Hindlimb muscle (tissue), 1 donor: Measurements from ENCODE around the gene FKBP10. TPM values are rescaled to one million over a fixed set of nuclear protein-coding genes. Genes with fewer than 3 reads are reported as not detected.
"Not testable (repeated sequence)": the region's sequence is repeated elsewhere in the genome, so short reads cannot be mapped to it uniquely, and the experiment has no call there.

Source experiments
- DNase-seq: peaks from one replicate; pipeline ENCODE4 v3.0.0-alpha.2; 2013
- polyA plus RNA-seq: library from polyadenylated mRNA; unstranded; fragments of 120-200 nt; gene quantifications from one replicate; pipeline ENCODE4 v1.2.1, GENCODE V29; 2013; ENCODE audit not compliant: insufficient read length

Gene FKBP10
- polyA plus RNA-seq, 1 donor = 104 TPM

DNA sequence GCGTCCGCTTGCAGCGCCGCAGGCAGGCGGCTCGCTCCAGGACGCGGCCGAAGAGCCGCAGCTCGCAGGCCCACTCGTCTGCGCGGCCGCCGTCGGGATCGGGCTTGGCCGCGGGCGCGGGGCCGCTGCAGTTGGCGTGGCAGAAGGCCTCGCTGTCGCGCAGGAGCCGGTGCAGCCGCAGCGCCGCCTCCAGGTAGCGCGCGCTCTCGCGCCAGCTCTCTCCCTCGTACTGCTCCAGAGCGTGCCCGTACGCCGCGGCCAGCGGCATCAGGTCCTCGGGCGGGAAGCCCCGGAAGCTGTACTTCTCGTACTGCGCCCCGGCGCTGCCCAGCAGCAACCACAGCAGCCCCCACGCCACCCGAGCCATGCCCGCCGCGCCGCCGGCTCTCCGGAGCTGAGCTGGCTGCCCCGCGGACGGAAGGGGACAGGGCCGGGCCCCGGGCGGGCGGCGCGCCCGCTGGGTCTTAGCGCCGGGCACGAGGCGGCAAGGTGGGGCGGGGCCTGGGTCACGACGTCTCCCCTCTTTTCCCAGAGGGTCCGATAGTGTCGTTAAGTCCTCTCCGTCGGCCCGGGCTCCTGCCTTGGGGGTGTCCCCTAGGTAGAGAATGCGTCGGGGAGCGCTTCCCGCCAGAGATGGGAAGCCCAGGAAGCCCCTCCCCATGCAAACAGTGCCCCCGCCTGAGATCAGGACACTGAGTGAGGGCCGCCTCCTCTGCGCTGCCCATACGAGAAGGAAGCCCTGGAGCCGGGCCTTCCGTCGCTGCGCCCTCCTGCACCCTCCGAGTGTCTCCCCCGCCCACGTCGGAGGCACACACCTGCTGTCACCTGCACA lies 1.0 kb upstream of the FKBP10 start, which contains the start of gene P3H4:
P3H4 (minus strand) TSS at position 401 of the 832 bp plus-strand sequence; CDS start at position 367, 34 bp downstream.
- peak; percentile 93 for DNase-seq

GRCh38 chr17:41813152-41813680 lies 412 bp downstream of the FKBP10 start:
- DNase-seq = no peak

GRCh38 chr17:41813699-41814124 lies 908 bp downstream of the FKBP10 start:
- DNase-seq = no peak

GRCh38 chr17:41814195-41814594 lies 1.4 kb downstream of the FKBP10 start:
- no peak for DNase-seq

DNA sequence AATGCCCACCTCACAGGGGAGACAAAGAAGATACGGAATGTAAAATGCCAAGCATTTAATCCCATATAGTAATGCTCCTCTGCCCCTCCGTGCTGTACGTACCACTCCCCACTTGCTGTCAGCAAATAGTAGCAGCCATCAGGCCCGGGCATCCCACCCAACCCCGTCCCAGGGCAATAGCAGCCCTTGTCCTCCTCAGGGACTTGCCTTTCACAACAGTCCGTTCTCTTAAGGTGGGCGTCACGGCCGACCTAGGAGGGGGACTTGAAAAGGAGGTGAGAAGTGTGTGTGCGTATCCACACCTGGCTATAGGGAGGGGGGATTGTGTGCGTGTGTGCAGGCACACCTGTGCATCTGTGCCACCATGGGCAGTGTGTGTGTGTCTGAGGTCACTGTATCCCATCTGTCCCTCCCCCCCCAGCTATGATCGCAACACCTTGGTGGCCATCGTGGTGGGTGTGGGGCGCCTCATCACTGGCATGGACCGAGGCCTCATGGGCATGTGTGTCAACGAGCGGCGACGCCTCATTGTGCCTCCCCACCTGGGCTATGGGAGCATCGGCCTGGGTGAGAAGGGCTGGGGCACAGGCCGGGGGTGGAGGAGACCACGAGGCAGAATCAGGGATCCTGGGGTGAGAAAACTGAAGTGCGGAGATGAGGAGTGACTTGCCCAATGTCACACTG lies 4.0 kb downstream of the FKBP10 start:
- DNase-seq = no peak

- DNase-seq = no peak
Measured at GRCh38 chr17:41818024-41818423, 5.2 kb downstream of the FKBP10 start.

DNA sequence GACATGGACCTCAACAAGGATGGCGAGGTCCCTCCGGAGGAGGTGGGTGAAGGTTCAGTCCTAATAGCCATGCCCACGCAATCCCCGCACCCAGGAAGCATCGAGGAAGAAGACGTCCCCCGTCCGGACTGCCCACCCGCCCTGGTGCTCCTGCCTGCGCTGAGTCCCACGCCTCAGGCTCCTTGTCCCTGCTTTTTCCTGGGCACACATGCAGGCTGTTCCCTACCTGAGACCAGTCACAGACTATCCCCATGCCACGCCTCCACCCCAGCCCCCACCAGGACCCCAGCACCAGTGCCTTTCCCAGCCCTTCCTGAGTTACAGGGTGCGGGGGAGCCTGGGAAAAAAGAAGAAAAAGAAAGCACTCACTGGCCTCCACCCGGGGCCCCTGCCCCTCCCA lies 9.0 kb downstream of the FKBP10 start:
- no peak for DNase-seq

DNA sequence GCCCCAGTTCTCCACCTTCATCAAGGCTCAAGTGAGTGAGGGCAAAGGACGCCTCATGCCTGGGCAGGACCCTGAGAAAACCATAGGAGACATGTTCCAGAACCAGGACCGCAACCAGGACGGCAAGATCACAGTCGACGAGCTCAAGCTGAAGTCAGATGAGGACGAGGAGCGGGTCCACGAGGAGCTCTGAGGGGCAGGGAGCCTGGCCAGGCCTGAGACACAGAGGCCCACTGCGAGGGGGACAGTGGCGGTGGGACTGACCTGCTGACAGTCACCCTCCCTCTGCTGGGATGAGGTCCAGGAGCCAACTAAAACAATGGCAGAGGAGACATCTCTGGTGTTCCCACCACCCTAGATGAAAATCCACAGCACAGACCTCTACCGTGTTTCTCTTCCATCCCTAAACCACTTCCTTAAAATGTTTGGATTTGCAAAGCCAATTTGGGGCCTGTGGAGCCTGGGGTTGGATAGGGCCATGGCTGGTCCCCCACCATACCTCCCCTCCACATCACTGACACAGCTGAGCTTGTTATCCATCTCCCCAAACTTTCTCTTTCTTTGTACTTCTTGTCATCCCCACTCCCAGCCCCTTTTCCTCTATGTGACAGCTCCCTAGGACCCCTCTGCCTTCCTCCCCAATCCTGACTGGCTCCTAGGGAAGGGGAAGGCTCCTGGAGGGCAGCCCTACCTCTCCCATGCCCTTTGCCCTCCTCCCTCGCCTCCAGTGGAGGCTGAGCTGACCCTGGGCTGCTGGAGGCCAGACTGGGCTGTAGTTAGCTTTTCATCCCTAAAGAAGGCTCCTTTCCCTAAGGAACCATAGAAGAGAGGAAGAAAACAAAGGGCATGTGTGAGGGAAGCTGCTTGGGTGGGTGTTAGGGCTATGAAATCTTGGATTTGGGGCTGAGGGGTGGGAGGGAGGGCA lies 9.7 kb downstream of the FKBP10 start:
- no peak for DNase-seq

- no peak for DNase-seq
Measured at GRCh38 chr17:41823141-41823524, 10.3 kb downstream of the FKBP10 start.

GRCh38 chr17:41823580-41823979 lies 10.8 kb downstream of the FKBP10 start:
- no peak for DNase-seq

GRCh38 chr17:41824086-41824485 lies 11.3 kb downstream of the FKBP10 start:
- DNase-seq = no peak

DNA sequence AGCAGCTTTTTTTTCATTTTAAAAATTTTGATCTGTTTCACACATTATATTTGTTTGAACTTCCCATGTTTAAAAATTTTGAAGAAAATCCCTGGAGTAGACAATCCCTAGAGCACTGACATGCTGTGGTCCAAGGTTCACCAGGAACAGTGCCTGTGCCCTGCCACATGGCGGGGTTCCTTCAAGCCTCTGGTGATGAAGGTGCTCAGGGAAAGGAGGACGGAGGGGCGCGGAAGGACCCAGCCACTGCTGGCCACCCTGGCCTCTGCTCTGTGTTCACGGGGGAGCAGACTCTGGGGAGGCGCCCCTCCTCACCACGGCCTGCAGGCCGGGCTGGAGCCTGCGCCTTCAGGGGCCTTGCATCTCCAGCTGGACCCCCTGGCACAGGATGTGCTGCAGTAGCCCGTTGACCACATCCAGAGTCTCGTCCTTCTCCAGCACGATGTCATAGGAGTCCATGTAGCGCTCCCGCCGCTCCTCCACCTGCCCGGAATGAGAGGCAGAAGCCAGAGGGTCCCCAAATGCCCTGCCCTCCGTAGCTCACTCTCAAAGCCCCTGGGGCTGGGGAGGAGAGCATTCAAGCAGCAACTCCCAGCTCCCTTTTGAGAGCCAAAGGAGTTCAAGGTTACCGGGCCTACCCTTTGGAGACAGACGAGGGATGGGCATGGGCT lies 12.5 kb downstream of the FKBP10 start:
- no peak for DNase-seq

DNA sequence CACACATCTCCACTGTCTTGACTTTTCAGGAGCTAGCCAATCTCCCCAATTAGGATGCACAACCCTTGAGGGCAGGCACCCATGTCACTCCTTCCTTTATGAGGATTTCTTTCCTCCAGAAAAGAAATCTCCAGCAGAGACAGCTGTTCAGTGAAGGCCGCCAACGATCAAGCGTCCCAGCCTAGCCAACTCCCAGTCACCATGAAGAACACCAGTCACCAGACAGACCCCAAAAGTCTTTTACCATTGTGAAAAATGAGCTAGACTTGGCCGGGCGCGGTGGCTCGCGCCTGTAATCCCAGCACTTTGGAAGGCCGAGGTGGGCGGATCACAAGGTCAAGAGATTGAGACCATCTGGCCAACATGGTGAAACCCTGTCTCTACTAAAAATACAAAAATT lies 17.2 kb downstream of the FKBP10 start:
- DNase-seq = not testable (repeated sequence)

- no peak for DNase-seq
Measured at GRCh38 chr17:41835214-41835799, 22.5 kb downstream of the FKBP10 start.

GRCh38 chr17:41835800-41836549 lies 23.2 kb downstream of the FKBP10 start, which contains the start of gene NT5C3B:
NT5C3B (minus strand) TSS chr17:41836232; CDS start chr17:41836193, 39 bp downstream.
- peak; percentile 50 for DNase-seq

GRCh38 chr17:41836550-41837196 lies 23.9 kb downstream of the FKBP10 start:
- DNase-seq = no peak

DNA sequence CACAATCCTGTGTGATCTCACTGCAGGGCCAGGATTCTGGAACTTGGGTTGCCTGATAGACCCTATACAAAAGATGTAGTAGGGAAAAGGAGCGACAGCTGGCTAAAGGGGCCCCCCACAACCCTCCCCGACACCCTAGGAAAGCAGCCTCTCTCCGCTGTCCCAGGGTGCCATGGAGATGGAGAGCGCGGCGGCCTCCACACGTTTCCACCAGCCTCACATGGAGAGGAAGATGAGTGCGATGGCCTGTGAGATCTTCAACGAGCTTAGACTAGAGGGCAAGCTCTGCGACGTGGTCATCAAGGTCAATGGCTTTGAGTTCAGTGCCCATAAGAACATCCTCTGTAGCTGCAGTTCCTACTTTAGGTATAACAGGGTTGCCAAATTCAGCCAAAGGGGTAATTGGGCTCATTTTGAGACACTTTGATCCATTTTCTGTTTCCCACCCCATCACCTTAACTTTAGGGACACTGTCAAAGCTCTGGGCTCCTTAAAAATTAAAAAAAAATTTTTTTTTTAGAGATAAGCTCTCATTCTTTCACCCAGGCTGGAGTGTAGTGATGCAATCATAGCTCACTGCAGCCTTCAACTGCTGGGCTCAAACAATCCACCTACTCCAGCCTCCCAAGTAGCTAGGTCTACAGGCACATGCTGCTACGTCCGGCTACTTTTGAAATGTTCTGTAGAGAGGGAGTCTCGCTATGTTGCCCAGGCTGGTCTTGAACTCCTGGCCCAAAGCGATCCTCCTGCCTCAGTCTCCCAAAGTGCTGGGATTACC lies 25.1 kb downstream of the FKBP10 start, which contains the start of gene KLHL10:
KLHL10 (plus strand) TSS at position 65 of the 778 bp plus-strand sequence; CDS start at position 173, 108 bp downstream.
- no peak for DNase-seq

DNA sequence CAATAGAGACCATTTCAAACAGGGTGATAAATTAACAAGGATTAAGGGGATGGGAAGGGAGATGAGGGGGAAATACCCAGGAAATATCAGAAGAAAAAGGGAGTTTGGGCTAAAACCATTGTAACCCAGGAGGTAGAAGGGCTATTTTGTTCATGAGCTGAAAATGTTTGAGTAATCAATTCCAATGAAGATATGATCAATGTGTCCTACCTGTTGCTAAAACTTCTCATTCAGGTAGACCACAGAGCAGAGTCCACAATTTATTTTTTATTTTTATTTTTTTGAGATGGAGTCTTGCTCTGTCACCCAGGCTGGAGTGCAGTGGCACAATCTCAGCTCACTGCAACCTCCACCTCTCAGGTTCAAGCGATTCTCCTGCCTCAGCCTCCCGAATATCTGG lies 26.6 kb downstream of the FKBP10 start:
- DNase-seq = not testable (repeated sequence)

- DNase-seq = not testable (repeated sequence)
Measured at GRCh38 chr17:41840781-41841180, 28.0 kb downstream of the FKBP10 start.
